ENCODE data around the gene IL1B.

GRCh38 chr2:112782234-112782799 lies 54.3 kb downstream of the IL1B start:
- TF ChIP-seq CTCF (IDR thresholded peaks at IDR 0.05) (no peak), POLR2A (IDR thresholded peaks at IDR 0.05; ENCODE audit: low read depth) (no peak), POLR2AphosphoS5 (IDR thresholded peaks at IDR 0.05) (no peak), EP300 (IDR thresholded peaks at IDR 0.05) (no peak)

All from esophagus muscularis mucosa (tissue), 4 donors.